Ishikawa (cell line): ENCODE measurements around the gene C5orf58.

ENCODE experiments used
- CEBPB ChIP-seq: IDR thresholded peaks from 2 replicates; pipeline ENCODE4 v1.6.1; 2012
- CREB1 ChIP-seq: IDR thresholded peaks from 2 replicates; pipeline ENCODE4 v1.6.1; 2012; ENCODE audit warnings: low read depth
- EGR1 ChIP-seq: IDR thresholded peaks from 2 replicates; pipeline ENCODE4 v1.6.1; 2012
- EP300 ChIP-seq: IDR thresholded peaks from 2 replicates; pipeline ENCODE4 v1.6.1; 2012; ENCODE audit warnings: borderline replicate concordance
- FOXM1 ChIP-seq: IDR thresholded peaks from 2 replicates; pipeline ENCODE4 v1.6.1; 2012; ENCODE audit warnings: low read depth, borderline replicate concordance
- MAX ChIP-seq: IDR thresholded peaks from 2 replicates; pipeline ENCODE4 v1.6.1; 2012
- NFIC ChIP-seq: IDR thresholded peaks from 2 replicates; pipeline ENCODE4 v1.6.1; 2012
- RAD21 ChIP-seq: IDR thresholded peaks from 2 replicates; pipeline ENCODE4 v1.6.1; 2012; ENCODE audit warnings: low read depth
- REST ChIP-seq: IDR thresholded peaks from 2 replicates; pipeline ENCODE4 v1.6.1; 2012; ENCODE audit warnings: low read depth, mild to moderate bottlenecking
- TAF1 ChIP-seq: IDR thresholded peaks from 2 replicates; pipeline ENCODE4 v1.6.1; 2012; ENCODE audit warnings: low read depth, mild to moderate bottlenecking
- TCF12 ChIP-seq: IDR thresholded peaks from 2 replicates; pipeline ENCODE4 v1.6.1; 2012; ENCODE audit warnings: low read depth
- TEAD4 ChIP-seq: IDR thresholded peaks from 2 replicates; pipeline ENCODE4 v1.6.1; 2012
- USF1 ChIP-seq: IDR thresholded peaks from 2 replicates; pipeline ENCODE4 v1.6.1; 2012
- YY1 ChIP-seq: IDR thresholded peaks from 2 replicates; pipeline ENCODE4 v1.6.1; 2012; ENCODE audit warnings: low read depth
- ZBTB7A ChIP-seq: IDR thresholded peaks from 2 replicates; pipeline ENCODE4 v1.6.1; 2012; ENCODE audit warnings: low read depth

Gene C5orf58

GRCh38 chr5:170190436-170191134 lies 42.2 kb upstream of the C5orf58 start:
- TF ChIP-seq NFIC: no peak
- TF ChIP-seq TEAD4: no peak
- no peak for TF ChIP-seq USF1
- TF ChIP-seq TAF1: no peak
- TF ChIP-seq EGR1: no peak
- no peak for TF ChIP-seq YY1
- TF ChIP-seq TCF12: no peak
- TF ChIP-seq MAX: no peak
- TF ChIP-seq EP300: no peak
- no peak for TF ChIP-seq ZBTB7A
- TF ChIP-seq RAD21: no peak

DNA sequence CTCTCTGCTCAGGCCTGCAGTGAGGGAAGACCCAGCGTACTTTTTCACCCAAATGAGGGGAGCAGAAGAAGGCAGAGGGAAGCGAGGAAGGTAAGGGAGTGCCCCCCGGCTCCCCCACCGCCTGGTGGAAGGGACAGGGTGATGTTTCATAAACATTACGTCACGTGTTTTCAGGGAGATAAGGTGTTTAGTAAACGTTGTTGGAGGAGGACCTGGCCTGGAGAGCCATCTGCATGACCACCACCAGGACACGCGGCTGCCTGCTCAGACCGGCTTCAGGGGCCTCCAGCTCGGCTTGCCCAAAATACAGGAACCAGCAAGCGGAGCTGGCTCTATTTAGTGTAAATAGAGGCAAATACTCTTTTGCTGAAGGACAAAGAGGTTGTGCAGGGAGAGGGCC lies 40.0 kb upstream of the C5orf58 start:
- TF ChIP-seq EGR1 (no peak), CEBPB (no peak), REST (no peak), MAX (no peak), RAD21 (no peak), YY1 (no peak), FOXM1 (no peak), TAF1 (no peak), NFIC (no peak), EP300 (no peak), TEAD4 (no peak), TCF12 (no peak), USF1 (no peak), ZBTB7A (no peak), CREB1 (no peak)

GRCh38 chr5:170195961-170196360 lies 36.8 kb upstream of the C5orf58 start:
- TF ChIP-seq REST (no peak), NFIC (no peak), TEAD4 (no peak), TAF1 (no peak), FOXM1 (no peak), USF1 (no peak), RAD21 (no peak), YY1 (no peak), ZBTB7A (no peak), EGR1 (no peak), TCF12 (no peak), CREB1 (no peak), MAX (no peak), CEBPB (no peak), EP300 (no peak)

- TF ChIP-seq USF1 (no peak), MAX (no peak), TEAD4 (no peak), RAD21 (no peak), NFIC (no peak), CEBPB (no peak), TCF12 (no peak), EGR1 (no peak)
Measured at GRCh38 chr5:170200876-170201275, 31.9 kb upstream of the C5orf58 start.

DNA sequence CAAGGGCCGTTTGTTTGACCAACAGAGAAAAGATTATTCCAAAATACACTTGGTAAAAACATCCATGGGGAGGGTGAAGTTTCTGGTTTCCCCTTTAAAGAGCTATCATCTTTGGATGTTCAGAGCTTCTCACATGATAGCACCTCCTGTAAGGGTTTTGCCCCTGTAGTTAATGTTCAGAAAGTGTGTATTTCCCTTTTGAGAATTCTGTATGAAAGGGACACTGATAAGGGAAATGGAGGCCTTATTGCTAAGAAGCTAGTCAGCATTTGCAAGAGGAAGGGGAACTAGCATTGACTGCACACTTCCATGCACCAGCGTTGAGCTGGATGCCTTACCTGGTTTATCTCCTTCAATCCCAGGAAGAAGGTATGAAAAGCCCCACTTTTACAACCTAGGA lies 31.5 kb upstream of the C5orf58 start:
- TF ChIP-seq ZBTB7A (no peak), CEBPB (no peak), MAX (no peak), EGR1 (no peak), TEAD4 (no peak), NFIC (no peak), TCF12 (no peak), YY1 (no peak), FOXM1 (no peak), EP300 (no peak), CREB1 (no peak), USF1 (no peak)
